ENCODE data around the gene PACS2.

- TF ChIP-seq EZH2phosphoT487 (IDR thresholded peaks at IDR 0.05; ENCODE audit: insufficient read depth, low read depth) (no peak), EZH2 (IDR thresholded peaks at IDR 0.05; ENCODE audit: insufficient read depth, poor library complexity, severe bottlenecking) (no peak)
Observed at GRCh38 chr14:105376521-105377440, 62.2 kb downstream of the PACS2 start.

Measured in GM23248 (cell line).